Erythroblast (primary cell): ENCODE measurements around the gene KRTAP10-8.
"Not testable (repeated sequence)": the region's sequence is repeated elsewhere in the genome, so short reads cannot be mapped to it uniquely, and the experiment has no call there.

Source experiments
- DNase-seq, 2 experiments: peaks; one replicate each; lab custom pipeline; 2025; lab: John Stamatoyannopoulos, UW
- GATA1 ChIP-seq: IDR thresholded peaks from 2 replicates; pipeline ENCODE4 v1.6.1; 2011; ENCODE audit warnings: low read depth, mild to moderate bottlenecking, control low read depth, low read length, moderate library complexity
- POLR2A ChIP-seq: IDR thresholded peaks from 2 replicates; pipeline ENCODE4 v1.6.1; 2011; ENCODE audit warnings: mild to moderate bottlenecking, low read length

KRTAP10-8 gene

GRCh38 chr21:44599264-44600029 lies 12.4 kb upstream of the KRTAP10-8 start:
- no peak for DNase-seq
- no peak for TF ChIP-seq POLR2A
- no peak for TF ChIP-seq GATA1

- not testable (repeated sequence) for DNase-seq
Measured at GRCh38 chr21:44600118-44600978, 11.5 kb upstream of the KRTAP10-8 start, which contains the start of gene KRTAP10-7. KRTAP10-7 (plus strand) TSS chr21:44600597; CDS start chr21:44600622, 25 bp downstream.

- DNase-seq, result not testable (repeated sequence)
Measured at GRCh38 chr21:44601091-44601490, 10.8 kb upstream of the KRTAP10-8 start.

GRCh38 chr21:44601596-44602462 lies 10.1 kb upstream of the KRTAP10-8 start:
- no peak for DNase-seq
- TF ChIP-seq GATA1 (no peak), POLR2A (no peak)

GRCh38 chr21:44602463-44602850 lies 9.4 kb upstream of the KRTAP10-8 start:
- TF ChIP-seq POLR2A (no peak), GATA1 (no peak)

GRCh38 chr21:44603109-44603875 lies 8.6 kb upstream of the KRTAP10-8 start:
- DNase-seq, result no peak
- TF ChIP-seq GATA1 (no peak), POLR2A (no peak)

More at GRCh38 chr21:44602463-44602850, 9.4 kb upstream of the KRTAP10-8 start:
- DNase-seq, result no peak

GRCh38 chr21:44603911-44604310 lies 8.0 kb upstream of the KRTAP10-8 start:
- no peak for DNase-seq
- TF ChIP-seq POLR2A (no peak), GATA1 (no peak)

GRCh38 chr21:44606495-44606894 lies 5.4 kb upstream of the KRTAP10-8 start:
- DNase-seq, result no peak
- TF ChIP-seq GATA1 (no peak), POLR2A (no peak)

- TF ChIP-seq GATA1 (no peak), POLR2A (no peak)
Measured at GRCh38 chr21:44609193-44609592, 2.7 kb upstream of the KRTAP10-8 start.

GRCh38 chr21:44610157-44610843 lies 1.6 kb upstream of the KRTAP10-8 start:
- DNase-seq, result not testable (repeated sequence)

More at GRCh38 chr21:44609193-44609592, 2.7 kb upstream of the KRTAP10-8 start:
- DNase-seq, result no peak

GRCh38 chr21:44611551-44611950 lies 328 bp upstream of the KRTAP10-8 start:
- DNase-seq, result no peak
- no peak for TF ChIP-seq POLR2A
- TF ChIP-seq GATA1, result no peak

- TF ChIP-seq GATA1, result no peak
- TF ChIP-seq POLR2A, result no peak
- DNase-seq, result no peak
Measured at GRCh38 chr21:44612669-44613229, 870 bp downstream of the KRTAP10-8 start.
